B cell (primary cell): ENCODE results near the gene TTC23. TPM values are rescaled to one million over a fixed set of nuclear protein-coding genes. Genes with fewer than 3 reads are reported as not detected.

Source experiments
- ATAC-seq: fragments of 200-7000 bp; cut with Tn5 transposase; one replicate; pipeline ENCODE4 v1.10.0; 2021; ENCODE audit warnings: low read depth, mild to moderate bottlenecking, moderate number of reproducible peaks, moderate library complexity
- CTCF ChIA-PET: fragments of 350-600 bp; sonication (Branson Sonifier 250); formaldehyde crosslinking; loops from one replicate; lab custom pipeline; 2021; ENCODE audit warnings: antibody characterized with exemption, inconsistent platforms; lab: Charles Lee
- POLR2A ChIA-PET: fragments of 350-600 bp; sonication (Branson Sonifier 250); formaldehyde crosslinking; loops from one replicate; lab custom pipeline; 2021; ENCODE audit warnings: antibody characterized with exemption; lab: Charles Lee
- DNase-seq: peaks from one replicate; pipeline ENCODE4 v3.0.0; 2013
- H2AFZ ChIP-seq: 2 replicates; pipeline ENCODE4 v1.6.1; 2012; ENCODE audit warnings: mild to moderate bottlenecking, low read depth, low read length; ENCODE audit not compliant: insufficient read depth, poor library complexity, severe bottlenecking
- H3K27ac ChIP-seq, 2 donors: 1 replicate in 1 of 2; 2 replicates in 1 of 2; pipeline ENCODE4 v1.5.1; 2012 to 2013; ENCODE audit warnings: low read length in 2 of 2, mild to moderate bottlenecking in 2 of 2, moderate library complexity in 1 of 2
- H3K27me3 ChIP-seq, 4 experiments: fragments of 200-600 bp in 1 of 4; sonication (generic) in 1 of 4; replicated peaks in 1 of 4; 1 replicate in 2 of 4; 2 replicates in 2 of 4; pipeline versions ENCODE4 v1.6.1 to v1.7.0; 2013 to 2016; ENCODE audit warnings: low read length in 3 of 4, mild to moderate bottlenecking in 2 of 4, mixed read lengths in 1 of 4, moderate library complexity in 1 of 4; ENCODE audit not compliant: insufficient read depth in 4 of 4, control insufficient read depth in 3 of 4; ENCODE audit errors: control extremely low read depth in 1 of 4
- H3K36me3 ChIP-seq, 2 experiments: replicated peaks in 1 of 2; 1 replicate in 1 of 2; 2 replicates in 1 of 2; pipeline versions ENCODE4 v1.6.1 to v1.7.1; 2013; ENCODE audit warnings: low read length in 1 of 2; ENCODE audit not compliant: insufficient read depth in 2 of 2, control insufficient read depth in 1 of 2; ENCODE audit errors: control extremely low read depth in 1 of 2, extremely low read depth in 1 of 2
- H3K4me1 ChIP-seq, 2 donors: fragments of 200-600 bp in 1 of 2; sonication (generic) in 1 of 2; 1 replicate in 1 of 2; 2 replicates in 1 of 2; pipeline versions ENCODE4 v1.5.1 to v1.6.1; 2013 to 2017; ENCODE audit warnings: low read length in 2 of 2; ENCODE audit not compliant: control insufficient read depth in 2 of 2, insufficient read depth in 2 of 2
- H3K4me2 ChIP-seq: replicated peaks from 2 replicates; pipeline ENCODE3; 2012; ENCODE audit warnings: mild to moderate bottlenecking, low read depth, low read length; ENCODE audit not compliant: poor library complexity, severe bottlenecking
- H3K4me3 ChIP-seq, 5 experiments: fragments of 200-600 bp in 1 of 5; sonication (generic) in 1 of 5; 1 replicate in 3 of 5; 2 replicates in 2 of 5; pipeline versions ENCODE4 v1.5.1 to v1.7.0; 2011 to 2016; ENCODE audit warnings: low read length in 4 of 5, mild to moderate bottlenecking in 4 of 5, low read depth in 2 of 5, control low read depth in 1 of 5, moderate library complexity in 1 of 5; ENCODE audit not compliant: insufficient read depth in 1 of 5; ENCODE audit errors: control extremely low read depth in 1 of 5, extremely low read depth in 1 of 5
- H3K79me2 ChIP-seq: fragments of 200-600 bp; sonication (generic); one replicate; pipeline ENCODE4 v1.6.0; 2016; ENCODE audit warnings: low read length; ENCODE audit not compliant: control insufficient read depth, insufficient read depth
- H3K9ac ChIP-seq: fragments of 200-600 bp; sonication (generic); 2 replicates; pipeline ENCODE4 v1.6.1; 2017; ENCODE audit warnings: mild to moderate bottlenecking, low read length, moderate library complexity
- H3K9me3 ChIP-seq, 3 donors: one replicate each; pipeline versions ENCODE4 v1.6.1 to v1.7.1; 2013; ENCODE audit warnings: low read length in 2 of 3; ENCODE audit not compliant: control insufficient read depth in 2 of 3, insufficient read depth in 1 of 3; ENCODE audit errors: control extremely low read depth in 1 of 3
- H4K20me1 ChIP-seq: 2 replicates; pipeline ENCODE4 v1.6.0; 2012; ENCODE audit warnings: mild to moderate bottlenecking, low read length; ENCODE audit not compliant: insufficient read depth, control insufficient read depth, poor library complexity, severe bottlenecking
- H3K27ac Mint-ChIP-seq: one replicate; pipeline ENCODE4 v1.8.0; 2021; ENCODE audit warnings: mixed read lengths
- H3K27me3 Mint-ChIP-seq: one replicate; pipeline ENCODE4 v1.8.0; 2021; ENCODE audit warnings: mixed read lengths
- H3K4me1 Mint-ChIP-seq: one replicate; pipeline ENCODE4 v1.8.0; 2021; ENCODE audit warnings: mixed read lengths
- H3K4me3 Mint-ChIP-seq: one replicate; pipeline ENCODE4 v1.8.0; 2021; ENCODE audit warnings: mixed read lengths
- H3K9me3 Mint-ChIP-seq: one replicate; pipeline ENCODE4 v1.8.0; 2022; ENCODE audit warnings: mixed read lengths; ENCODE audit not compliant: insufficient read depth
- CTCF ChIP-seq: fragments of 200-600 bp; IDR thresholded peaks from one replicate; pipeline ENCODE4 v1.8.0; 2022; ENCODE audit warnings: antibody characterized with exemption, mild to moderate bottlenecking
- EZH2 ChIP-seq: IDR thresholded peaks from 2 replicates; pipeline ENCODE4 v1.6.1; 2012; ENCODE audit warnings: borderline replicate concordance, low read depth, mild to moderate bottlenecking, moderate library complexity, low read length; ENCODE audit not compliant: insufficient read depth, poor library complexity, severe bottlenecking
- WGBS: methylation state at CpG from one replicate; pipeline ENCODE4 v1.1.5; 2013; ENCODE audit warnings: missing lambda C conversion rate; ENCODE audit not compliant: insufficient coverage; 5-methylcytosine and 5-hydroxymethylcytosine counted together
- intact Hi-C: fragments of 100-400 bp; cut with micrococcal nuclease; formaldehyde crosslinking; loops from one replicate; pipeline ENCODE4 v1.10.0; 2022
- polyA plus RNA-seq: library from polyadenylated mRNA; depleted of rRNA; stranded (reverse); fragments of >200 nt; gene quantifications from 2 replicates; pipeline ENCODE4 v1.2.3, GENCODE V29; 2012
- total RNA-seq, 2 donors: library from RNA; stranded (reverse); fragments of 120-200 nt in 1 of 2; gene quantifications; 1 replicate in 1 of 2; 2 replicates in 1 of 2; pipeline versions ENCODE4 v1.2.3 to v1.2.4, GENCODE V29; 2013 to 2022

Gene TTC23
- total and polyA plus RNA-seq, 2 donors (not counting 1 experiment from before 2014, with no cell fraction given): 0.15 to 1.9 TPM

GRCh38 chr15:99248000-99248715, 1.2 kb downstream of the TTC23 start:
- ChIA-PET CTCF (no interaction called here), POLR2A (no interaction called here)
- Histone ChIP-seq H3K36me3 (no peaks in the 10 kb centered on the region), H3K4me2 (no peak overlapping the region), H3K27me3 (no peaks in the 10 kb centered on the region), H3K4me1 (peaks cover 18 to 27% of the 10 kb centered on the region in 2 donors), H3K4me3 (no peak overlapping the region), H2AFZ (peak overlapping the region; percentile 38), H3K9ac (no peak overlapping the region), H3K27ac (no peak overlapping the region), H4K20me1 (no peaks in the 10 kb centered on the region), H3K9me3 (peaks cover 0 to 2% (median 0%) of the 10 kb centered on the region in 3 donors), H3K79me2 (no peaks in the 10 kb centered on the region)
- WGBS: 89% methylated on average over 3 of the region's 7 CpGs
- TF ChIP-seq EZH2 (no peak), CTCF (no peak)
- intact Hi-C loops: no loop called here
- peaks cover 22% of the 10 kb centered on the region for H3K4me1 Mint-ChIP-seq
- H3K9me3 Mint-ChIP-seq: no peaks in the 10 kb centered on the region
- H3K27me3 Mint-ChIP-seq: no peaks in the 10 kb centered on the region
- ATAC-seq: no peak
- no peak overlapping the region for H3K4me3 Mint-ChIP-seq
- no peak overlapping the region for H3K27ac Mint-ChIP-seq
- peak; percentile 20 for DNase-seq

- intact Hi-C loops: no loop called here
Measured at GRCh38 chr15:99247062-99247461, 2.3 kb downstream of the TTC23 start.

More at GRCh38 chr15:99247062-99247461, 2.3 kb downstream of the TTC23 start:
- Histone ChIP-seq H3K79me2 (no peaks in the 10 kb centered on the region), H3K27ac (no peak overlapping the region), H3K9ac (no peak overlapping the region), H4K20me1 (no peaks in the 10 kb centered on the region), H3K36me3 (no peaks in the 10 kb centered on the region), H3K4me2 (no peak overlapping the region), H3K9me3 (peaks cover 0 to 2% (median 0%) of the 10 kb centered on the region in 3 donors), H3K27me3 (no peaks in the 10 kb centered on the region), H3K4me3 (no peak overlapping the region), H2AFZ (no peak overlapping the region), H3K4me1 (peaks cover 9 to 18% of the 10 kb centered on the region in 2 donors)
- DNase-seq (no peak), ATAC-seq (no peak)
- ChIA-PET POLR2A (no interaction called here), CTCF (no interaction called here)
- Mint-ChIP-seq H3K9me3 (no peaks in the 10 kb centered on the region), H3K27ac (no peak overlapping the region), H3K4me3 (no peak overlapping the region), H3K27me3 (no peaks in the 10 kb centered on the region), H3K4me1 (peaks cover 14% of the 10 kb centered on the region)
- WGBS: no CpG with 5 or more reads among the region's 3 CpGs
- no peak for TF ChIP-seq CTCF
- TF ChIP-seq EZH2: no peak
